Suprapubic skin (tissue), 3 donors: ENCODE measurements around the gene TRIP12.

Experiments used
- CTCF ChIP-seq, 2 donors: fragments of 200-600 bp in 1 of 2; fragments of 450-650 bp in 1 of 2; sonication (generic) in 1 of 2; IDR thresholded peaks; one replicate each; pipeline ENCODE4 v1.5.1; 2016 to 2019; ENCODE audit warnings: antibody characterized with exemption in 2 of 2, mild to moderate bottlenecking in 1 of 2, moderate library complexity in 1 of 2
- POLR2A ChIP-seq, 2 donors: fragments of 450-650 bp; IDR thresholded peaks; one replicate each; pipeline ENCODE4 v1.6.1; 2017; ENCODE audit warnings: antibody characterized with exemption in 2 of 2, mild to moderate bottlenecking in 2 of 2, moderate library complexity in 2 of 2

DNA sequence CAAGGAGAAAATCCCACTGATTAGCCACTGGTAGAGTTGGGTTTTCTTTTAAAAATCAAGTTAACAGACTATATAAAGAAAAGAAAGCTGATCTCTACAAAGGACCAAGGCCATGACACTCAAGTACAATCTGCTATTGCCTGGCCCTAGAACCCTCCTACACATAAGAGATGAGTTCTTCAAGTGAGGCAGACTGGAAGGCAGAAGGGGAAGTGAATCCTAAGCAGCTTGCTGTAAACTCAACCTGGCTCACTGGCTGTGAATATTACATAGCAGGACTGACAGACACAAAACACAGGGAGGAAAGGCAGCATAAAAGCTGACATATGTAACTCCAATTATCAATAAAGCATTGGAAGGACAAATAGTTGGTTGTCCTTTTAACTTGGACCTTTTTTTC is 65.4 kb downstream of the TRIP12 start:
- no peak for TF ChIP-seq CTCF (IDR thresholded peaks at IDR 0.05)
- TF ChIP-seq POLR2A (IDR thresholded peaks at IDR 0.05) = no peak
